NB4 (cell line): ENCODE measurements around the gene C1orf105.

ENCODE experiments used
- DNase-seq: peaks from one replicate; pipeline ENCODE4 v3.0.0; 2010; ENCODE audit warnings: low read depth
- H3K4me3 ChIP-seq: one replicate; pipeline ENCODE4 v1.5.1; 2011; ENCODE audit warnings: mild to moderate bottlenecking, low read depth, low read length, moderate library complexity
- MYC ChIP-seq: IDR thresholded peaks from 2 replicates; pipeline ENCODE4 v1.6.1; 2011; ENCODE audit warnings: low read depth, low read length
- POLR2A ChIP-seq: IDR thresholded peaks from 2 replicates; pipeline ENCODE4 v1.6.1; 2011; ENCODE audit warnings: mild to moderate bottlenecking; ENCODE audit not compliant: insufficient read length; ENCODE audit errors: extremely low read depth
- TF ChIP-seq, protein P1 (sequence below): IDR thresholded peaks from 2 replicates; pipeline ENCODE4 v1.6.1; 2011; ENCODE audit warnings: low read depth, low read length
- TF ChIP-seq, protein P2 (sequence below): IDR thresholded peaks from one replicate; pipeline ENCODE4 v1.5.1; 2012; ENCODE audit warnings: low read depth, low read length

The C1orf105 gene

DNA sequence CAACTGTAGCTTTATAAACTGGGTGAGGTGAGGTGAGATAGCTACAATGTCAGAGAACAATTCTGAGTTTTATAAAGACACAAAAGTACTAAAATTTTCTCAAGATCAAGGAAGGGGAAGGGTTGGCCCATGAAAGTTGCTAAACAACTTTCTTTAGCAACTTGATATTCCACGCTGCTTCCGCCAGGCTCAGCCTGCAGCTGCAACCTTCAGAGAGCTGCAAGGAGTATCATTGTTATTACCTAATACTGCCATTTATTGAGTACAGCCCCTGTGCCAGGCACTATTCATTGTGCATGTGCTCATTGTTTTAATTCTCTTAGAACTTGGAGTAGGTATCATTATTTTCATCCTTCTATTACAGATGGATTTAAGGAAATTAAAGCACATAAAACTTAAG lies 78.4 kb downstream of the C1orf105 start:
- TF ChIP-seq, protein P1, sequence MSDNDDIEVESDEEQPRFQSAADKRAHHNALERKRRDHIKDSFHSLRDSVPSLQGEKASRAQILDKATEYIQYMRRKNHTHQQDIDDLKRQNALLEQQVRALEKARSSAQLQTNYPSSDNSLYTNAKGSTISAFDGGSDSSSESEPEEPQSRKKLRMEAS = no peak
- TF ChIP-seq POLR2A (no peak), MYC (no peak)
- TF ChIP-seq, protein P2, sequence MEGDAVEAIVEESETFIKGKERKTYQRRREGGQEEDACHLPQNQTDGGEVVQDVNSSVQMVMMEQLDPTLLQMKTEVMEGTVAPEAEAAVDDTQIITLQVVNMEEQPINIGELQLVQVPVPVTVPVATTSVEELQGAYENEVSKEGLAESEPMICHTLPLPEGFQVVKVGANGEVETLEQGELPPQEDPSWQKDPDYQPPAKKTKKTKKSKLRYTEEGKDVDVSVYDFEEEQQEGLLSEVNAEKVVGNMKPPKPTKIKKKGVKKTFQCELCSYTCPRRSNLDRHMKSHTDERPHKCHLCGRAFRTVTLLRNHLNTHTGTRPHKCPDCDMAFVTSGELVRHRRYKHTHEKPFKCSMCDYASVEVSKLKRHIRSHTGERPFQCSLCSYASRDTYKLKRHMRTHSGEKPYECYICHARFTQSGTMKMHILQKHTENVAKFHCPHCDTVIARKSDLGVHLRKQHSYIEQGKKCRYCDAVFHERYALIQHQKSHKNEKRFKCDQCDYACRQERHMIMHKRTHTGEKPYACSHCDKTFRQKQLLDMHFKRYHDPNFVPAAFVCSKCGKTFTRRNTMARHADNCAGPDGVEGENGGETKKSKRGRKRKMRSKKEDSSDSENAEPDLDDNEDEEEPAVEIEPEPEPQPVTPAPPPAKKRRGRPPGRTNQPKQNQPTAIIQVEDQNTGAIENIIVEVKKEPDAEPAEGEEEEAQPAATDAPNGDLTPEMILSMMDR = no peak
- peak; percentile 12 for DNase-seq

DNA sequence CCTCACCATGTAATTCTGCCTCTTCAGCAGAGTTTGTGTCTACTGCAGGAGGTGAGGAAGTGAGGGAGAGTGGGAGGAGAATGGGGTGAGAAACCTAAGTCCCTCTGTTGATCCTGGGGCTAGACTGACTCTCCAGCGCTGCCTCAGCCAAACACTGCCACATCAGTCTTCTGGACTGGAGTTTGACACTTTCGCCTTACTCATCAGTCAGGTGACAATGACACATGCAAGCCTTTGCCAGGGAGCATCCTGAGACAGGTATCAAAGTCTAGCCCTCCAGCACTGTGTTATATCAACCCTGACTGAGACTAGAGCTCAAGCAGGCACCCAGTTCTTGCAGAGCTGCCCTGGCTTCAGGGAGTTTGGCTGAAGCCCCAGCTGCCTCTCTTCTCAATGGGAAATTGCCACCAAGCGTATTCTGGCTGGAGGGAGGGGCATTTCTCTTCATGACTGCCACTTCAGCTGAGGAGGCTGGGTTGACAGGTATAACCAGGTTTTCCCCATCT lies 79.2 kb downstream of the C1orf105 start:
- peak; percentile 18 for DNase-seq
- no peak overlapping the region for H3K4me3 ChIP-seq
- TF ChIP-seq POLR2A = no peak
- TF ChIP-seq, protein P2 = no peak

More for the DNA sequence above, 78.4 kb downstream of the C1orf105 start:
- no peak overlapping the region for H3K4me3 ChIP-seq

DNA sequence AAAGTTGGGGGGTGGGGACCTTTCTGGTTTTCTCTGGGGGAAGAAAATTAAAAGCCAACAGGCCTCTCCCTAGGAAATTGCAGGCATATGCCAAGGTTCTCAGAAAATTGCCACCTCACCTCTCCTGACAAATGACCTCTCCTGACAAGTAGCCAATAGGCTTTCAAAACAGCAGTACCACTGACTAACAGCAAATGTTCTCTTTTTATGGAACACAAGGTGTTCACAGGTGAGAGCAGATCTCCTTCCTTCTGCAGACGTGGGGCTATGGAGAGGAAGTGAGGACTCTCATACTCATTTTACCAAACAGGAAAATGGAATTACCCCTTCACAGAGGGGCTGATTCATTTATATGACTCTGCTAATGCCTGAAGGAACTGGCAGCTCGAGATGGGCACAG lies 79.7 kb downstream of the C1orf105 start:
- no peak for DNase-seq
- TF ChIP-seq POLR2A (no peak), MYC (no peak)
- TF ChIP-seq, protein P1 = no peak
- TF ChIP-seq, protein P2 = no peak
- no peak overlapping the region for H3K4me3 ChIP-seq

DNA sequence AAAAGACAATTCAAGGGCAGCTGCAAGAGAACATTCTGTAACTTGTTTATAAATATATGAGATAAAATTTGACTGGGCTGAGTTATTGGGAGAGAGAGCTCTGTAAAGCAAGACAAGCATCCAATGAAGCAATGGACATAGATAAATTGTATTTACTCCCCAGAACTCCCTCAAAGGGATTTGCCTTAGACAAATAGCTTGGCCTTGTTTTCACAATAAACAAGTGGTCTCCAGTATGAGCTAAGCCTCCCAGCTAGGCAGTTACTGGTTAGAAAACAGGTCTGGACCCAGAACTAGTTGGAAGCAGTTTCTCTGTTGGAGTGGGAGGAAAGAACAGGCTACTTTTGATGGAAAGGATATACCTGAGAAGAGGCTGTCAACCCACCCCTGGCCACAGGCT lies 87.3 kb downstream of the C1orf105 start:
- TF ChIP-seq POLR2A = no peak
- TF ChIP-seq, protein P1 = no peak
- no peak for TF ChIP-seq MYC
- TF ChIP-seq, protein P2 = no peak
- DNase-seq = no peak
- no peak overlapping the region for H3K4me3 ChIP-seq

DNA sequence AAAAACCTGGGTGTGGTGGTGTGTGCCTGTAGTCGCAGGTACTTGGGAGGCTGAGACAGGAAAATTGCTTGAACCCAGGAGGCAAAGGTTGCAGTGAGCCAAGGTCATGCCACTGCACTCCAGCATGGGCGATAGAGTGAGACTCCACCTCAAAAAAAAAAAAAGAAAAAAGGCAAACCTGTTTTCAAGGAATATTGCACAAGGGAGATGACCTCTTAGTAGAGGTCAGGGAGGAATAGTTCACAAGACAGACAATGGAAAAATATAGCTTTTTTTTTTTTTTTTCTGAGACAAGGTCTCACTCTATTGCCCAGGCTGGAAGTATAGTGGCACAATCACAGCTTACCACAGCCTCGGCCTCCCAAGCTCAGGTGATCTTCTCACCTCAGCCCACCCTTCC lies 90.0 kb downstream of the C1orf105 start:
- no peak for DNase-seq
- TF ChIP-seq, protein P1 = no peak
- TF ChIP-seq, protein P2 = no peak
- TF ChIP-seq POLR2A = no peak
- no peak for TF ChIP-seq MYC
- no peak overlapping the region for H3K4me3 ChIP-seq

DNA sequence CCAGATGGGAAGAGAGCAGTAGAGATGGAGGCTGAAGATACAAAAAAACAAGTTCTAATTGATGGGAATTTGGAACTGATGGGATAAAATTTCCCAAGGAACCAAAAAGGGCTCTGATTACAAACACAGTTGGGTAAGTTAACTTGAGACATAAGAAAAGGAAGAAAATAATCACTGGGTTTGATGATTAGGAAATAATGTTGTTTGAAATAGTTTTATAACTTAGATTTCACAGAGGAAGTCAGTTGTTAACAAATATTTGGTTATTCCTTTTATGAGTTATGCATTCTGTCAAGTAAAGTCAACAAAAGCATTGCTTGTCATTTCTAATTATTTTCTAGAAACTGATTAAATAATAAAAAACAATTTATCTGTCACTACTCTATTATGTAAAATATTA lies 92.1 kb downstream of the C1orf105 start:
- DNase-seq = no peak

More for the DNA sequence above, 92.1 kb downstream of the C1orf105 start:
- no peak overlapping the region for H3K4me3 ChIP-seq
- TF ChIP-seq, protein P2 = no peak
- TF ChIP-seq, protein P1 = no peak
- TF ChIP-seq POLR2A (no peak), MYC (no peak)
